ENCODE results near the gene CEMIP2. TPM values are rescaled to one million over a fixed set of nuclear protein-coding genes. Genes with fewer than 3 reads are reported as not detected.

Gene CEMIP2
- total RNA-seq, 4 donors from 2014 or later: 10.6 to 29.9 (median 14.7) TPM

DNA sequence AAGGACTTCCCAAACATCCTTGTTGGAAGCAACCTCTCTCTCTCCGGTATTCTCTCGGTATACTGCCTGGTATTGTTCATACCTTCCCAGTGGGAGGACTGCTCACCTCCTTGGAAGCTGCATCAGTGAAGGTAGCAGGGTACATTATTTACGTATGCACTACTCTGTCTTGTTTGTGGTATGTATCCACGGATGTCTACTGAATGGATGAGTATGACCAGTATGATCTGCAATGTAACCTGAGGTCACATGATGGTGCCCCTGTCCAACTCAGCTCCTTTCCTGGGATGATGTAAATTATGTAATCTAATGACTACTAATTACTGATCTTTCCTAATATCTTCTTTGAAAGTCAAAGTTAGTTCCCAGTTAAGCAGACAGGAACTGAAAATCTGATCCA is 32.1 kb downstream of the CEMIP2 start:
- TF ChIP-seq CTCF (IDR thresholded peaks at IDR 0.05 in 4 of 5, conservative IDR thresholded peaks at IDR 0.05 in 1 of 5) (no peak), POLR2A (IDR thresholded peaks at IDR 0.05) (no peak)
- intact Hi-C loops (cut with DNase I; ENCODE audit: low total_unique reads) (no loop called here), in situ Hi-C loops (cut with MboI; ENCODE audit: low sequenced_read_pairs in 4 of 4) (no loop called here)
- no peaks in the 10 kb centered on the region for H3K4me1 ChIP-seq
- H3K4me3 ChIP-seq: no peak overlapping the region
- H3K36me3 ChIP-seq: peaks cover 0 to 31% of the 10 kb centered on the region in 2 donors
- H3K27ac ChIP-seq: no peak overlapping the region
- H3K27me3 ChIP-seq: no peaks in the 10 kb centered on the region
- H3K9me3 ChIP-seq: no peaks in the 10 kb centered on the region
- ATAC-seq (no peak), DNase-seq (no peak)

DNA sequence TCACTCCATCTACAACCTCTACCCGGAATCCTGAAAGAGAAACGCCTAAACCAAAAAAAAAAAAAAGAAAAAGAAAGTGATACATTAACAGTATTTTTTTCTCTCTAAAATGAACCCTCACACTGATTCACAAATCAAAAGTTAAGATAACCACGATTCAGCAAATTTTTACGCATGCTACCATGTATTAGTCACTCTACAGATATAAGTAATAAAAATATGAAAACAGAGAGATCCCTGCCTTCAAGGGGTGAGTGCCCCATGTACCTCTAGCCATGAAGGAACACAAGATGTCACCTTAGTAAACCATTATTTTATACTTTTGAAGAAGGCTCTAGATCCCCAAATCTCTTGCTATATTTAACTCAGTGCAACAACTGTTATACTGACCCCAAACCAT is 33.4 kb downstream of the CEMIP2 start:
- H3K4me3 ChIP-seq: no peak overlapping the region
- H3K27ac ChIP-seq: no peak overlapping the region
- in situ Hi-C loops (cut with MboI; ENCODE audit: low sequenced_read_pairs in 4 of 4): no loop called here
- no peaks in the 10 kb centered on the region for H3K4me1 ChIP-seq
- TF ChIP-seq CTCF (IDR thresholded peaks at IDR 0.05 in 4 of 5, conservative IDR thresholded peaks at IDR 0.05 in 1 of 5): no peak
- TF ChIP-seq POLR2A (IDR thresholded peaks at IDR 0.05): no peak
- DNase-seq (no peak), ATAC-seq (no peak)
- intact Hi-C loops (cut with DNase I; ENCODE audit: low total_unique reads): no loop called here
- peaks cover 0 to 42% of the 10 kb centered on the region in 2 donors for H3K36me3 ChIP-seq
- no peaks in the 10 kb centered on the region for H3K9me3 ChIP-seq
- no peaks in the 10 kb centered on the region for H3K27me3 ChIP-seq

- ATAC-seq (no peak), DNase-seq (no peak)
- H3K27me3 ChIP-seq: no peaks in the 10 kb centered on the region
- H3K4me1 ChIP-seq: no peaks in the 10 kb centered on the region
- no peak overlapping the region for H3K27ac ChIP-seq
- H3K9me3 ChIP-seq: no peaks in the 10 kb centered on the region
- intact Hi-C loops (cut with DNase I; ENCODE audit: low total_unique reads): no loop called here
- no peak overlapping the region for H3K4me3 ChIP-seq
- TF ChIP-seq CTCF (IDR thresholded peaks at IDR 0.05 in 4 of 5, conservative IDR thresholded peaks at IDR 0.05 in 1 of 5) (no peak), POLR2A (IDR thresholded peaks at IDR 0.05) (no peak)
- in situ Hi-C loops (cut with MboI; ENCODE audit: low sequenced_read_pairs in 4 of 4): no loop called here
- H3K36me3 ChIP-seq: peaks cover 0 to 50% of the 10 kb centered on the region in 2 donors
These were observed 35.1 kb downstream of the CEMIP2 start for GRCh38 chr9:71733176-71733575.

DNA sequence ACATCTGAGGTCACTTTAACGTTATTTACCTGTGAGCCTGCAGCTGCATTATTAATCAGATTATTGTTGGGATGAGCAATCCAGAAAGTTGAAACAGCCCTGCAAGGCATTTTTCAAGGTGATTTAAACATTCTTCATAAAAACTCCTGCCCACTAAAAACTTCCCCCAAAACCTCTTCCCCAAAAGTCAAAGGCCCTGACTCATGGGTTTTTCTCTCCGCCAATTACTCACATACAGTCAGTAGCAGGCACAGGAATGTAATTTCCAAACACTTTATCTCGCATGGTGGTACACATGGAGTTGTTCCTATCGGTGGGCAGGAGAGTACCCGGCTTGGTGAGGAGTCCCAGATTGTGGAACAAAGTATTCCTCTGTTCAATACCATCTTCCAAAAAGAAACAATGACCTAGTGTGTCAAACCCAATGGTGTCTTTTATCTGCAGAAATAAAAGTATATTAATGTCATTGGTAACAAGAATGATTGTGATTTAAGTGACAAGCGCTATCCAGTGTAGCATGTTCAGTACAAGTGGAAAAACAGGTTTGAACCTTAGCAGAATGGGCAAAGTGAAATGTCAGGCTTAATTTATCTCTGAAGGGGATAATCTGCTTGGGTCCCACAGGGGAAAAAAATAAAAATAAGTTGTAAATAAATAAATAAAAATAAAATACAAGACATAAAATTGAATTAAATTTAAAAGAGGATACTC is 38.3 kb downstream of the CEMIP2 start:
- intact Hi-C loops (cut with DNase I; ENCODE audit: low total_unique reads): no loop called here
- Histone ChIP-seq H3K36me3 (peaks cover 0 to 70% of the 10 kb centered on the region in 2 donors), H3K4me3 (no peak overlapping the region), H3K27me3 (no peaks in the 10 kb centered on the region), H3K9me3 (no peaks in the 10 kb centered on the region), H3K27ac (no peak overlapping the region), H3K4me1 (no peaks in the 10 kb centered on the region)
- ATAC-seq: no peak
- in situ Hi-C loops (cut with MboI; ENCODE audit: low sequenced_read_pairs in 4 of 4): no loop called here
- TF ChIP-seq POLR2A (IDR thresholded peaks at IDR 0.05) (no peak), CTCF (IDR thresholded peaks at IDR 0.05 in 4 of 5, conservative IDR thresholded peaks at IDR 0.05 in 1 of 5) (no peak)
- no peak for DNase-seq

DNA sequence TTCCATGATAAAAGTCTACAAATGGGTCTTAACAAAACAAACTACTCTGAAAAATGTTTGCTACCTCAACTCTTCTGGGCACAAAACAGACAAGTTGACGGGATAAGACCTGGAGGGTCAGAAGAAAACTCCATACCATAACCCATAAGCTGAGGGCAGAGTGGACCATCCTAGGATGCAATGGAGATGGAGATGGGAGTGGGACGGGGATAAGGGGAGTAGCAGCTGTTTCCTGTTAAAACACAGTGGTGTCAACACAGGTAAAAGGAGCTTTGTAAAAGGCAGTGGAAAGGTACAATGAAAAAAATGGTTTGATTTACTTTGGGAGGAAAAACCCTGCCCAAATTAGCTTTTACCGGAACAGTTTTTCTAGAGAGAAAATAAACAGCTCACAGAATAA is 41.6 kb downstream of the CEMIP2 start:
- Histone ChIP-seq H3K36me3 (peaks cover 0 to 80% of the 10 kb centered on the region in 2 donors), H3K4me3 (no peak overlapping the region), H3K27me3 (no peaks in the 10 kb centered on the region), H3K9me3 (no peaks in the 10 kb centered on the region), H3K4me1 (no peaks in the 10 kb centered on the region), H3K27ac (no peak overlapping the region)
- in situ Hi-C loops (cut with MboI; ENCODE audit: low sequenced_read_pairs in 4 of 4) (no loop called here), intact Hi-C loops (cut with DNase I; ENCODE audit: low total_unique reads) (no loop called here)
- no peak for DNase-seq
- no peak for TF ChIP-seq CTCF (IDR thresholded peaks at IDR 0.05 in 4 of 5, conservative IDR thresholded peaks at IDR 0.05 in 1 of 5)
- no peak for TF ChIP-seq POLR2A (IDR thresholded peaks at IDR 0.05)
- ATAC-seq: no peak
